OCI-LY1 (cell line): ENCODE data around the gene P2RY4.
"Not testable (repeated sequence)": the region's sequence is repeated elsewhere in the genome, so short reads cannot be mapped to it uniquely, and the experiment has no call there.

ENCODE experiments used
- H2AFZ ChIP-seq: fragments of 200-600 bp; sonication (generic), shearing (Covaris generic); 2 replicates; pipeline ENCODE4 v1.6.0; 2014; ENCODE audit warnings: antibody characterized with exemption, mild to moderate bottlenecking, low read length
- H3F3A ChIP-seq: fragments of 200-600 bp; sonication (generic), shearing (Covaris generic); 2 replicates; pipeline ENCODE4 v1.6.0; 2014; ENCODE audit warnings: mild to moderate bottlenecking, antibody characterized with exemption, low read length, moderate library complexity; ENCODE audit not compliant: insufficient read depth
- H3K27ac ChIP-seq: fragments of 200-600 bp; sonication (generic); 2 replicates; pipeline ENCODE4 v1.5.1; 2014; ENCODE audit warnings: low read length, mixed run types, mild to moderate bottlenecking, low read depth; ENCODE audit not compliant: poor library complexity, severe bottlenecking
- H3K27me3 ChIP-seq: fragments of 200-600 bp; sonication (generic); 2 replicates; pipeline ENCODE4 v1.6.0; 2014; ENCODE audit warnings: antibody characterized with exemption, mild to moderate bottlenecking, low read length, moderate library complexity; ENCODE audit not compliant: insufficient read depth
- H3K36me3 ChIP-seq: fragments of 200-600 bp; sonication (generic); 2 replicates; pipeline ENCODE4 v1.6.1; 2014; ENCODE audit warnings: mild to moderate bottlenecking, antibody characterized with exemption, low read length, moderate library complexity, mixed read lengths; ENCODE audit not compliant: insufficient read depth
- H3K4me1 ChIP-seq: fragments of 200-600 bp; sonication (generic); 2 replicates; pipeline ENCODE4 v1.5.1; 2014; ENCODE audit warnings: mild to moderate bottlenecking, low read length, moderate library complexity; ENCODE audit not compliant: insufficient read depth, severe bottlenecking
- H3K4me2 ChIP-seq: fragments of 200-600 bp; sonication (generic), shearing (Covaris generic); 2 replicates; pipeline ENCODE4 v1.6.1; 2014; ENCODE audit warnings: low read length
- H3K4me3 ChIP-seq: fragments of 200-600 bp; sonication (generic); 2 replicates; pipeline ENCODE4 v1.5.1; 2014; ENCODE audit warnings: low read length, low read depth, mild to moderate bottlenecking, mixed read lengths; ENCODE audit not compliant: poor library complexity, severe bottlenecking
- H3K79me2 ChIP-seq: fragments of 200-600 bp; shearing (Covaris generic); 2 replicates; pipeline ENCODE4 v1.6.1; 2016; ENCODE audit warnings: mixed run types, low read length, mixed read lengths; ENCODE audit not compliant: insufficient read depth
- H3K9ac ChIP-seq: fragments of 200-600 bp; sonication (generic), shearing (Covaris generic); 2 replicates; pipeline ENCODE4 v1.6.1; 2014; ENCODE audit warnings: mild to moderate bottlenecking, low read length, mixed read lengths
- H3K9me2 ChIP-seq: fragments of 200-600 bp; sonication (generic), shearing (Covaris generic); 2 replicates; pipeline ENCODE4 v1.6.1; 2014; ENCODE audit warnings: low read depth, mild to moderate bottlenecking, low read length, mixed read lengths
- H3K9me3 ChIP-seq: fragments of 200-600 bp; shearing (Covaris generic); 2 replicates; pipeline ENCODE4 v1.6.1; 2014; ENCODE audit warnings: low read length, mixed read lengths
- H4K20me1 ChIP-seq: fragments of 200-600 bp; sonication (generic), shearing (Covaris generic); 2 replicates; pipeline ENCODE4 v1.6.0; 2016; ENCODE audit warnings: mild to moderate bottlenecking, low read length; ENCODE audit not compliant: insufficient read depth
- EZH2 ChIP-seq: fragments of 200-600 bp; sonication (generic), shearing (Covaris generic); IDR thresholded peaks from 2 replicates; pipeline ENCODE4 v1.8.0; 2017; ENCODE audit warnings: borderline replicate concordance, mixed run types, mild to moderate bottlenecking, antibody characterized with exemption, low read length, moderate library complexity, mixed read lengths
- TF ChIP-seq, protein P1 (sequence below): fragments of 200-600 bp; sonication (generic), shearing (Covaris generic); IDR thresholded peaks from 2 replicates; pipeline ENCODE4 v1.5.1; 2017; ENCODE audit warnings: mild to moderate bottlenecking, antibody characterized with exemption, low read length, moderate library complexity, mixed read lengths

Gene P2RY4

DNA sequence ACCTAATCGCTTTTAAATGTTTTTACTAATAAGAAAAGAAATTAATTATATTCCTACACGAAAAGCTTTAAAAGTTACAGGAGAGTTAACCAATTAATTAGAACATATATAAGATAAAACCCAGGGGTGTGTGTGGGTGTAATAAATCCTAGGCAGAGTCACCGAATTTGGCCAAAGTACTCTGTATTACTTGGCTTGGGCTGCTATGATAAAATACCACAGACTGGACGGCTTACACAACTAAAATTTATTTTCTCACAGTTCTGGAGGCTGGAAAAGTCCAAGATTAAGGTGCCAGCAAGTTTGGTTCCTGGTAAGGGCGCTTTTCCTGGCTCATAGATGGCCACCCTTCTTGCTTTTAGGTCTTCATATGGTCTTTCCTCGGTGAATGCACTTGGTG is 15.1 kb downstream of the P2RY4 start:
- no peak overlapping the region for H2AFZ ChIP-seq
- no peaks in the 10 kb centered on the region for H3K4me1 ChIP-seq
- H3K4me3 ChIP-seq, result no peak overlapping the region
- no peaks in the 10 kb centered on the region for H3K9me3 ChIP-seq
- no peaks in the 10 kb centered on the region for H3K9me2 ChIP-seq
- H3K79me2 ChIP-seq, result no peaks in the 10 kb centered on the region
- H3K9ac ChIP-seq, result no peak overlapping the region
- H3K27me3 ChIP-seq, result no peaks in the 10 kb centered on the region
- no peaks in the 10 kb centered on the region for H4K20me1 ChIP-seq
- H3K4me2 ChIP-seq, result no peak overlapping the region
- TF ChIP-seq, protein P1, sequence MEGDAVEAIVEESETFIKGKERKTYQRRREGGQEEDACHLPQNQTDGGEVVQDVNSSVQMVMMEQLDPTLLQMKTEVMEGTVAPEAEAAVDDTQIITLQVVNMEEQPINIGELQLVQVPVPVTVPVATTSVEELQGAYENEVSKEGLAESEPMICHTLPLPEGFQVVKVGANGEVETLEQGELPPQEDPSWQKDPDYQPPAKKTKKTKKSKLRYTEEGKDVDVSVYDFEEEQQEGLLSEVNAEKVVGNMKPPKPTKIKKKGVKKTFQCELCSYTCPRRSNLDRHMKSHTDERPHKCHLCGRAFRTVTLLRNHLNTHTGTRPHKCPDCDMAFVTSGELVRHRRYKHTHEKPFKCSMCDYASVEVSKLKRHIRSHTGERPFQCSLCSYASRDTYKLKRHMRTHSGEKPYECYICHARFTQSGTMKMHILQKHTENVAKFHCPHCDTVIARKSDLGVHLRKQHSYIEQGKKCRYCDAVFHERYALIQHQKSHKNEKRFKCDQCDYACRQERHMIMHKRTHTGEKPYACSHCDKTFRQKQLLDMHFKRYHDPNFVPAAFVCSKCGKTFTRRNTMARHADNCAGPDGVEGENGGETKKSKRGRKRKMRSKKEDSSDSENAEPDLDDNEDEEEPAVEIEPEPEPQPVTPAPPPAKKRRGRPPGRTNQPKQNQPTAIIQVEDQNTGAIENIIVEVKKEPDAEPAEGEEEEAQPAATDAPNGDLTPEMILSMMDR, result no peak
- TF ChIP-seq EZH2, result no peak
- H3K27ac ChIP-seq, result no peak overlapping the region
- no peaks in the 10 kb centered on the region for H3K36me3 ChIP-seq
- no peaks in the 10 kb centered on the region for H3F3A ChIP-seq

- H3K79me2 ChIP-seq, H3K9me3 ChIP-seq, H3F3A ChIP-seq, H3K27me3 ChIP-seq, H3K4me2 ChIP-seq, H4K20me1 ChIP-seq, H3K27ac ChIP-seq, H3K9ac ChIP-seq, H3K4me1 ChIP-seq, H2AFZ ChIP-seq, H3K36me3 ChIP-seq, H3K9me2 ChIP-seq, H3K4me3 ChIP-seq: not testable (repeated sequence)
Observed at GRCh38 chrX:70243601-70244000, 16.4 kb downstream of the P2RY4 start.

- Histone ChIP-seq H4K20me1 (no peaks in the 10 kb centered on the region), H3K27ac (no peak overlapping the region), H3F3A (no peaks in the 10 kb centered on the region), H2AFZ (no peak overlapping the region), H3K9me2 (no peaks in the 10 kb centered on the region), H3K79me2 (no peaks in the 10 kb centered on the region), H3K4me1 (no peaks in the 10 kb centered on the region), H3K36me3 (no peaks in the 10 kb centered on the region), H3K27me3 (no peaks in the 10 kb centered on the region), H3K9ac (no peak overlapping the region), H3K9me3 (no peaks in the 10 kb centered on the region), H3K4me3 (no peak overlapping the region), H3K4me2 (no peak overlapping the region)
- TF ChIP-seq EZH2, result no peak
- TF ChIP-seq, protein P1, result no peak
Observed at GRCh38 chrX:70241501-70241900, 18.5 kb downstream of the P2RY4 start.

DNA sequence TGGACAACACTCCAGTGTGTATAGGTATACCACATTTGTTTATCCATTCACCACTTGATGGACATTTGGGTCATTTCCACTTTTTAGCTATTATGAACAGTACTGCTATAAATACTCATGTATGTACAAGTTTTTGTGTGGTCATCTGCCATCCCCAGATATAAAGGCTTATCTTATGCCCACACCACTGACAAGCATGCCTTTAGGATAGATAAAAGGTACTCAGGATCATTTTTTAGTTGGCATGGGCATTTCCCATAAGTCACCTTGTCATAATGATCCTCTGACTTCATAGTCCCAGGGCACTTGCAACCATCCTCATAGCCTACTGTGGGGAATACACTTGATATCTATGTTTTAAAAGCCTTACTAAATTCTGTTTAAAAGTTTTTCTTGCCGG is 19.3 kb downstream of the P2RY4 start:
- no peaks in the 10 kb centered on the region for H3K27me3 ChIP-seq
- H3K79me2 ChIP-seq, result no peaks in the 10 kb centered on the region
- no peak overlapping the region for H3K4me2 ChIP-seq
- TF ChIP-seq, protein P1, result no peak
- TF ChIP-seq EZH2, result no peak
- no peaks in the 10 kb centered on the region for H3K9me3 ChIP-seq
- no peak overlapping the region for H3K9ac ChIP-seq
- H3K4me3 ChIP-seq, result no peak overlapping the region
- no peaks in the 10 kb centered on the region for H3F3A ChIP-seq
- H3K4me1 ChIP-seq, result no peaks in the 10 kb centered on the region
- H3K36me3 ChIP-seq, result no peaks in the 10 kb centered on the region
- no peaks in the 10 kb centered on the region for H3K9me2 ChIP-seq
- H4K20me1 ChIP-seq, result no peaks in the 10 kb centered on the region
- no peak overlapping the region for H3K27ac ChIP-seq
- H2AFZ ChIP-seq, result no peak overlapping the region
